AG04450 (cell line): ENCODE data around the gene ATL2. TPM values are rescaled to one million over a fixed set of nuclear protein-coding genes. Genes with fewer than 3 reads are reported as not detected.

Source experiments
- CTCF ChIA-PET: fragments of 300-600, 350-600 bp; formaldehyde crosslinking; extraction: SDS; loops from one replicate; lab custom pipeline; 2022; ENCODE audit warnings: antibody characterized with exemption, inconsistent platforms; lab: Charles Lee
- POLR2A ChIA-PET: fragments of 350-600 bp; formaldehyde crosslinking; extraction: SDS; loops from one replicate; lab custom pipeline; 2021; ENCODE audit warnings: antibody characterized with exemption, inconsistent platforms; lab: Yijun Ruan, JAX
- DNase-seq: peaks from one replicate; pipeline ENCODE4 v3.0.0-alpha.2; 2011; ENCODE audit warnings: low read depth, low spot score
- H3K27ac ChIP-seq: one replicate; pipeline ENCODE4 v1.5.1; 2012; ENCODE audit warnings: low read depth, low read length, control low read depth
- H3K27me3 ChIP-seq: one replicate; pipeline ENCODE4 v1.6.0; 2012; ENCODE audit warnings: low read length; ENCODE audit not compliant: control insufficient read depth, insufficient read depth
- H3K4me3 ChIP-seq: 2 replicates; pipeline ENCODE4 v1.5.1; 2011; ENCODE audit warnings: mild to moderate bottlenecking, low read depth, low read length, control low read depth
- H3K9me3 ChIP-seq: 2 replicates; pipeline ENCODE4 v1.5.1; 2012; ENCODE audit warnings: low read length; ENCODE audit not compliant: control insufficient read depth, insufficient read depth
- polyA plus RNA-seq: library from polyadenylated mRNA; depleted of rRNA; stranded (reverse); fragments of >200 nt; gene quantifications from 2 replicates; pipeline ENCODE4 v1.2.3, GENCODE V29; 2011
- TF ChIP-seq, protein P1 (sequence below): IDR thresholded peaks from 2 replicates; pipeline ENCODE4 v1.5.1; 2011; ENCODE audit warnings: low read depth, low read length, control low read depth, inconsistent platforms

The ATL2 gene
- polyA plus RNA-seq, 1 experiment: 16.1 TPM

GRCh38 chr2:38277245-38278116 lies 99.6 kb downstream of the ATL2 start:
- ChIA-PET CTCF (interaction anchor here (0.6 to 1.6 kb wide), 3 partner anchors 16 to 381 kb away, joined by 3 to 10 read pairs (median 9); no protein-coding TSS in a partner anchor), POLR2A (no interaction called here)
- no peak overlapping the region for H3K27ac ChIP-seq
- TF ChIP-seq, protein P1, sequence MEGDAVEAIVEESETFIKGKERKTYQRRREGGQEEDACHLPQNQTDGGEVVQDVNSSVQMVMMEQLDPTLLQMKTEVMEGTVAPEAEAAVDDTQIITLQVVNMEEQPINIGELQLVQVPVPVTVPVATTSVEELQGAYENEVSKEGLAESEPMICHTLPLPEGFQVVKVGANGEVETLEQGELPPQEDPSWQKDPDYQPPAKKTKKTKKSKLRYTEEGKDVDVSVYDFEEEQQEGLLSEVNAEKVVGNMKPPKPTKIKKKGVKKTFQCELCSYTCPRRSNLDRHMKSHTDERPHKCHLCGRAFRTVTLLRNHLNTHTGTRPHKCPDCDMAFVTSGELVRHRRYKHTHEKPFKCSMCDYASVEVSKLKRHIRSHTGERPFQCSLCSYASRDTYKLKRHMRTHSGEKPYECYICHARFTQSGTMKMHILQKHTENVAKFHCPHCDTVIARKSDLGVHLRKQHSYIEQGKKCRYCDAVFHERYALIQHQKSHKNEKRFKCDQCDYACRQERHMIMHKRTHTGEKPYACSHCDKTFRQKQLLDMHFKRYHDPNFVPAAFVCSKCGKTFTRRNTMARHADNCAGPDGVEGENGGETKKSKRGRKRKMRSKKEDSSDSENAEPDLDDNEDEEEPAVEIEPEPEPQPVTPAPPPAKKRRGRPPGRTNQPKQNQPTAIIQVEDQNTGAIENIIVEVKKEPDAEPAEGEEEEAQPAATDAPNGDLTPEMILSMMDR: no peak
- H3K4me3 ChIP-seq: no peak overlapping the region
- peaks cover 8% of the 10 kb centered on the region for H3K27me3 ChIP-seq
- no peaks in the 10 kb centered on the region for H3K9me3 ChIP-seq
- peak; percentile 24 for DNase-seq

DNA sequence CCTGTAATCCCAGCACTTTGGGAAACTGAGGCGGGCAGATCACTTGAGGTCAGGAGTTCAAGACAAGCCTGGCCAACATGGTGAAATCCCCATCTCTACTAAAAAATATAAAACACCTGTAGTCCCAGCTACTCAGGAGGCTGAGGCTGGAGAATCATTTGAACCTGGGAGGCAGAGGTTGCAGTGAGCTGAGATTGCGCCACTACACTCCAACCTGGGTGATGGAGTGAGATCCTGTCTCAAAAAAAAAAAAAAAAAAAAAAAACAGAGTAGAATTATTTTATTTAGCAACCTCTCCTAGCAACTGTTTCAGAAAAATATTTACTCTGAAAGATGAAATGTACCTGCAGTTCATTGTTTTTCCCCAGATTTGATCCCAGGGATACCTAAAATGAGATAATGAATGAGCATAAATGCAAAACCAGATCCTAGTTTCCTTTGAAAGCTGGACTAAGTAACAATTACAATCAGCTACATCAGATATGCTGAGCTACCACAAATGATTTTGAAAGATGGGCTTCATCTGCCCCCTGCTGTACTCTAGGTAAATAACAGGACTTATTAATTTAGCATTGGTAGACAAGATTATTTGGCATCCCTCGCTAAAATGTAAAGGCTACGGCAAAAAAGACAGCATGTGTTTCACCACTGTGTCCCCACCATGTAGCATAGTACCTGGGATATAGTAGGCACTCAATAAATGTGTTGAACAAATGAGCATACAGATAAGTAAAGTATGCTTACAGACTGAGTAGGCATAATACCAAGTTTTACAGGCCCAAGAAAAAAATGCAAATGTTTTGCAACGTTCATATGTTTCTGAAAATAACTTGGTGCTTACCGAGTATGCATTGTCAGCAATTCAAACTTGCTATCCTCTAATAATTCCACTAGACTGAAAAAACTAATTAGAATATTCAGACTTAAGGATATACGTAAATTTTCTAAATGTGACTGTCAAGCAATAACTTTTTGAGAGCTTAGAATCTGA lies 102.5 kb downstream of the ATL2 start:
- CTCF ChIA-PET: interaction anchor here (0.5 to 3.7 kb wide), 33 partner anchors 9 to 1215 kb away, joined by 3 to 40 read pairs (median 3); partner anchors contain the start of gene CYP1B1
- H3K27me3 ChIP-seq: peaks cover 8% of the 10 kb centered on the region
- no peak overlapping the region for H3K4me3 ChIP-seq
- H3K9me3 ChIP-seq: no peaks in the 10 kb centered on the region
- no peak overlapping the region for H3K27ac ChIP-seq
- DNase-seq: peak; percentile 72
- TF ChIP-seq, protein P1: peak; percentile 68
- POLR2A ChIA-PET: no interaction called here

GRCh38 chr2:38271697-38272096 lies 105.4 kb downstream of the ATL2 start:
- H3K27me3 ChIP-seq: peaks cover 9% of the 10 kb centered on the region
- no peak overlapping the region for H3K27ac ChIP-seq
- ChIA-PET POLR2A (no interaction called here), CTCF (interaction anchor here (0.6 to 1.0 kb wide), 5 partner anchors 195 to 383 kb away, joined by 3 to 5 read pairs (median 3); partner anchors contain the start of gene CYP1B1)
- no peak for DNase-seq
- H3K9me3 ChIP-seq: peaks cover 3% of the 10 kb centered on the region
- TF ChIP-seq, protein P1: no peak
- no peak overlapping the region for H3K4me3 ChIP-seq

DNA sequence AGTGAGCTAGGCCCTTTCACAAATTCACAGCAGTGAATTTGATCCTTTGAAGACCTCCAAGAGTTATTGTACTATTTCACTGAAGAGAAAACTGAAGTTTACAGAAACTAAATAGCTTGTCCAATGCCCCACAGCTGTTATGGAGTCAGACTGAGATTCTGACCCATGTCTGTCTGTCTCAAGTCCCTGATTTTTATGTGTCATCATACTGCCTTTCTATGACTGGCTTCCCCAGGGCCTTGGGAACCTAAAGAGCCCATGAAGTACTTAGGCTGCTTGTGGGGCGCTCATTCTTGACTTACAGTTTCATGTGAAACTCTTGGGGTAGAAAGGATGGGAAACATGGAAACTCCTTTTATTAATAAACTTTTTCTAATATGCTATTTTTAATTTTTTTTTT lies 107.7 kb downstream of the ATL2 start:
- POLR2A ChIA-PET: no interaction called here

More for the DNA sequence above, 107.7 kb downstream of the ATL2 start:
- peaks cover 11% of the 10 kb centered on the region for H3K27me3 ChIP-seq
- CTCF ChIA-PET: interaction anchor here (0.6 to 1.6 kb wide), 3 partner anchors 193 to 873 kb away, joined by 3 to 4 read pairs (median 3); partner anchors contain the start of gene CYP1B1
- DNase-seq: no peak
- no peak overlapping the region for H3K27ac ChIP-seq
- TF ChIP-seq, protein P1: no peak
- no peak overlapping the region for H3K4me3 ChIP-seq
- peaks cover 3% of the 10 kb centered on the region for H3K9me3 ChIP-seq
